RWPE2 (cell line): ENCODE results near the gene C10orf88.

ENCODE experiments used
- ATAC-seq: fragments of 200-7000 bp; cut with Tn5 transposase; 3 replicates; pipeline ENCODE4 v1.9.1; 2021; ENCODE audit warnings: low read depth
- DNase-seq: peaks from one replicate; pipeline ENCODE4 v3.0.0-alpha.2; 2020; ENCODE audit warnings: low spot score
- H3K27ac ChIP-seq: fragments of 450-650 bp; 2 replicates; pipeline ENCODE4 v1.5.1; 2017; ENCODE audit warnings: mild to moderate bottlenecking; ENCODE audit not compliant: poor library complexity, severe bottlenecking
- H3K27me3 ChIP-seq: fragments of 250-450 bp; sonication (Bioruptor Pico); 2 replicates; pipeline ENCODE4 v1.5.1; 2021; ENCODE audit warnings: mild to moderate bottlenecking, moderate library complexity; ENCODE audit not compliant: insufficient read depth, poor library complexity, severe bottlenecking
- H3K36me3 ChIP-seq: fragments of 250-450 bp; sonication (Bioruptor Pico); 2 replicates; pipeline ENCODE4 v1.5.1; 2020; ENCODE audit warnings: low read depth, mild to moderate bottlenecking, moderate library complexity
- H3K4me1 ChIP-seq: fragments of 250-450 bp; sonication (Bioruptor Pico); 2 replicates; pipeline ENCODE4 v1.5.1; 2021; ENCODE audit warnings: mild to moderate bottlenecking, moderate library complexity; ENCODE audit not compliant: insufficient read depth, poor library complexity, severe bottlenecking
- H3K4me3 ChIP-seq: fragments of 250-450 bp; sonication (Bioruptor Pico); 2 replicates; pipeline ENCODE4 v1.5.1; 2021; ENCODE audit warnings: mild to moderate bottlenecking, moderate library complexity; ENCODE audit not compliant: severe bottlenecking
- H3K9me3 ChIP-seq: fragments of 250-450 bp; sonication (Bioruptor Pico); 2 replicates; pipeline ENCODE4 v1.5.1; 2021; ENCODE audit warnings: mild to moderate bottlenecking, moderate library complexity; ENCODE audit not compliant: severe bottlenecking
- CTCF ChIP-seq: fragments of 450-650 bp; IDR thresholded peaks from one replicate; pipeline ENCODE4 v1.5.1; 2017; ENCODE audit warnings: mild to moderate bottlenecking, moderate library complexity; ENCODE audit not compliant: poor library complexity, severe bottlenecking

C10orf88 gene

GRCh38 chr10:122953902-122954730 is at the start of gene C10orf88:
Gene C10orf88 (minus strand): TSS chr10:122954227. CDS start chr10:122954178, 49 bp downstream.
- Histone ChIP-seq H3K27me3 (no peaks in the 10 kb centered on the region), H3K4me3 (peak within 1 kb of the TSS; percentile 59), H3K27ac (peak within 1 kb of the TSS; percentile 33), H3K4me1 (peaks cover 21% of the 10 kb centered on the region), H3K36me3 (peaks cover 31% of the 10 kb centered on the region), H3K9me3 (no peaks in the 10 kb centered on the region)
- DNase-seq, result peak; percentile 97
- TF ChIP-seq CTCF, result no peak
- peak; percentile 99 for ATAC-seq

- DNase-seq (no peak), ATAC-seq (no peak)
- no peak for TF ChIP-seq CTCF
- H3K36me3 ChIP-seq, result no peaks in the 10 kb centered on the region; the same call in 1 of the 2 replicates
- H3K27ac ChIP-seq, result no peak overlapping the region
- no peaks in the 10 kb centered on the region for H3K9me3 ChIP-seq
- no peak overlapping the region for H3K4me3 ChIP-seq
- H3K4me1 ChIP-seq, result peaks cover 3% of the 10 kb centered on the region
- no peaks in the 10 kb centered on the region for H3K27me3 ChIP-seq
These were observed 47.3 kb upstream of the C10orf88 start for GRCh38 chr10:123001370-123001769.

- Histone ChIP-seq H3K27me3 (no peaks in the 10 kb centered on the region), H3K36me3 (peaks cover 9% of the 10 kb centered on the region), H3K9me3 (no peaks in the 10 kb centered on the region), H3K4me1 (peaks cover 3% of the 10 kb centered on the region), H3K4me3 (no peak overlapping the region), H3K27ac (no peak overlapping the region)
- ATAC-seq (no peak), DNase-seq (no peak)
- no peak for TF ChIP-seq CTCF
These were observed 46.1 kb upstream of the C10orf88 start for GRCh38 chr10:123000155-123000554.

GRCh38 chr10:122999347-122999746 is 45.3 kb upstream of the C10orf88 start:
- TF ChIP-seq CTCF, result no peak
- Histone ChIP-seq H3K27ac (no peak overlapping the region), H3K27me3 (no peaks in the 10 kb centered on the region), H3K9me3 (no peaks in the 10 kb centered on the region), H3K4me1 (peaks cover 3% of the 10 kb centered on the region), H3K4me3 (no peak overlapping the region), H3K36me3 (peaks cover 17% of the 10 kb centered on the region)
- ATAC-seq, result peak; percentile 31; the same call in 1 of the 3 replicates
- DNase-seq, result no peak

- no peaks in the 10 kb centered on the region for H3K9me3 ChIP-seq
- H3K4me1 ChIP-seq, result peaks cover 3% of the 10 kb centered on the region
- TF ChIP-seq CTCF, result no peak
- no peak overlapping the region for H3K27ac ChIP-seq
- no peak overlapping the region for H3K4me3 ChIP-seq
- no peaks in the 10 kb centered on the region for H3K27me3 ChIP-seq
- DNase-seq (no peak), ATAC-seq (no peak)
- peaks cover 21% of the 10 kb centered on the region for H3K36me3 ChIP-seq
These were observed 44.9 kb upstream of the C10orf88 start for GRCh38 chr10:122998934-122999333.
